ENCODE data around the gene KRTAP3-2.

- TF ChIP-seq PATZ1 (CRISPR knock-in tag; IDR thresholded peaks at IDR 0.05; ENCODE audit: borderline replicate concordance) (no peak), GLIS3 (CRISPR knock-in tag; IDR thresholded peaks at IDR 0.05) (no peak), ZFP30 (CRISPR knock-in tag; IDR thresholded peaks at IDR 0.05) (no peak), TCF4 (CRISPR knock-in tag; IDR thresholded peaks at IDR 0.05; ENCODE audit: borderline replicate concordance) (no peak), TOX (CRISPR knock-in tag; IDR thresholded peaks at IDR 0.05; ENCODE audit: borderline replicate concordance) (no peak), OSR1 (CRISPR knock-in tag; IDR thresholded peaks at IDR 0.05) (no peak), ESRRG (CRISPR knock-in tag; IDR thresholded peaks at IDR 0.05) (no peak), RARB (CRISPR knock-in tag; IDR thresholded peaks at IDR 0.05) (no peak), ZFP3 (CRISPR knock-in tag; IDR thresholded peaks at IDR 0.05) (no peak), PPARA (CRISPR knock-in tag; IDR thresholded peaks at IDR 0.05; ENCODE audit: borderline replicate concordance) (no peak), ZC3H10 (CRISPR knock-in tag; IDR thresholded peaks at IDR 0.05) (no peak), ARNTL (CRISPR knock-in tag; IDR thresholded peaks at IDR 0.05; ENCODE audit: borderline replicate concordance, low read depth) (no peak)
- TF ChIP-seq, protein P1, sequence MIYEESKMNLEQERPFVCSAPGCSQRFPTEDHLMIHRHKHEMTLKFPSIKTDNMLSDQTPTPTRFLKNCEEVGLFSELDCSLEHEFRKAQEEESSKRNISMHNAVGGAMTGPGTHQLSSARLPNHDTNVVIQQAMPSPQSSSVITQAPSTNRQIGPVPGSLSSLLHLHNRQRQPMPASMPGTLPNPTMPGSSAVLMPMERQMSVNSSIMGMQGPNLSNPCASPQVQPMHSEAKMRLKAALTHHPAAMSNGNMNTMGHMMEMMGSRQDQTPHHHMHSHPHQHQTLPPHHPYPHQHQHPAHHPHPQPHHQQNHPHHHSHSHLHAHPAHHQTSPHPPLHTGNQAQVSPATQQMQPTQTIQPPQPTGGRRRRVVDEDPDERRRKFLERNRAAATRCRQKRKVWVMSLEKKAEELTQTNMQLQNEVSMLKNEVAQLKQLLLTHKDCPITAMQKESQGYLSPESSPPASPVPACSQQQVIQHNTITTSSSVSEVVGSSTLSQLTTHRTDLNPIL (CRISPR knock-in tag; IDR thresholded peaks at IDR 0.05; ENCODE audit: low read depth): no peak
These were observed 13.9 kb upstream of the KRTAP3-2 start for GRCh38 chr17:41013606-41014005.
